HG03039 (cell line): ENCODE data around the gene ERCC6.
A peak's percentile ranks its signal among the peaks of the same experiment; 100 is the strongest.

Experiments used
- ATAC-seq: cut with Tn5 transposase; IDR thresholded peaks from one replicate; pipeline ENCODE4 v1.9.1; 2021; ENCODE audit warnings: mild to moderate bottlenecking, moderate library complexity; ENCODE audit not compliant: unreplicated experiment

ERCC6 gene

DNA sequence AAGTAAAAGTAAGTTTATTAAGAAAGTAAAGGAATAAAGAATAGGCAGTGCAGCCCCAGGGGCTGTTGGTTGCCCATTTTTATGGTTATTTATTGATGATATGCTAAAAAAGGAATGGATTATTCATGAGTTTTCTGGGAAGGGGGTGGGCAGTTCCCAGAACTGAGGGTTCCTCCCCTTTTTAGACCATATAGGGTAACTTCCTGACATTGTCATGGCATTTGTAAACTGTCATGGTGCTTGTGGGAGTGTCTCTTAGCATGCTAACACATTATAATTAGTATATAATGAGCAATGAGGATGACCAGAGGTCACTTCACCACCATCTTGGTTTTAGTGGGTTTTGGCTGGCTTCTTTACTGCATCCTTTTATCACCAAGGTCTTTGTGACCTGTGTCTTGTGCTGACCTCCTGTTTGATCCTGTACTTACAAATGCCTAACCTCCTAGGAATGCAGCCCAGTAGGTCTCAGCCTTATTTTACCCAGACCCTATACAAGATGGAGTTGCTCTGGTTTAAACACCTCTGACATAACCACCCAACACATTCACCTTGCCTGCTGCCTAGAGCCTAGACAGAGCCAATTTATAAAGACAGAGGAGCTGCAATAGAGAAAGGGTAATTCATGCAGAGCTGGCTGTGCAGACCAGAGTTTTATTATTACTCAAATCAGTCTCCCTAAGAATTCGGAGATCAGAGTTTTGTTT is 10.9 kb upstream of the ERCC6 start:
- ATAC-seq: no peak

DNA sequence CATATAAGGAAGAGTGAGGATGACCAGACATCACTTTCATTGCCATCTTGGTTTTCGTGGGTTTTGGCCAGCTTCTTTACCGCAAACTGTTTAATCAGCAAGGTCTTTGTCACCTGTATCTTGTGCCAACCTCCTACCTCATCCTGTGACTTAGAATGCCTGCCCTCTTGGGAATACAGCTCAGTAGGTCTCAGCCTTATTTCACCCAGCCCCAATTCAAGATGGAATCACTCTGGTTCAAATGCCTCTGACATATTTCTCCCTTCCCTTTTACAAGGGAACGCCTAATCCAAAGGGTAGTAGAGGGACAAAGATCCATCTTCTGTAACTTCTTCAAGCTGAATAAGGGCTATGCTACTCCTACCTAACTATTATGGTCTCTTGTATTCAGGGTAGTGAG is 4.7 kb upstream of the ERCC6 start:
- ATAC-seq: no peak

GRCh38 chr10:49542353-49542752 is 3.4 kb upstream of the ERCC6 start:
- ATAC-seq: no peak

- ATAC-seq: no peak
Observed at GRCh38 chr10:49541762-49542161, 2.8 kb upstream of the ERCC6 start.

- ATAC-seq: no peak
Observed at GRCh38 chr10:49540056-49540797, 1.3 kb upstream of the ERCC6 start.

GRCh38 chr10:49539320-49539885 is 482 bp upstream of the ERCC6 start:
- ATAC-seq: peak; percentile 5

DNA sequence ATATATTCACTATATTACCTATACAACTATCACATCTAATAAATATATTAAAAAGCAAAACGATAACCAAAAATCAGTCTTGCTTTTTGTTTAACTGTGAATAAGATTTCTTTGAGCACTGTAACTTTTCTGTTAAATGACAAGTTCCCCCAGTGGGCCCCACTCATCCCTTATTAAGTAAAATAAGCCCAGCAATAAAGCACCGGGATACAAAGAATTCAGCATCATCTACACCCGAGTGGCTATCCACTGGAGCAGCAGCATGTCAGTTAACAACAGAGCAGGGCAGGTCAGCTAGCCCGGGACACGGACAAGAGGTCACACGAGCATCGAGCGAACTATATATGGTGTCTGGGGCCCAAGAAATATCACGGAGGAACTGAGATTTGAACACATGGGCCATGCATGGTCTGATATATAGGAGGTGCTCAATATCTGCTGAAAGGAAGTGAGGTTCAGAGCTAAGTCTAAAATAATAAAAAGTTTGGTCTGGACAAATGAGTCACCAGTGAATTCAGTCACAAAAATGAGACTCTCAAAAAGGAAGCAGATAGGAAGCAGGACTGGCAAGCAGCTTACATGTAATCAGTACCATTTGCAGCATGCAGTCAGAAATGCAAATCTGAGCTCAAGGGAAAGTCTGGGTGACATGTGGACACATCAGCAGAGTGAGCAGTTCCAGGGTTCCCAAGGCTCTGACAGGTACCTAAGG is 4.1 kb downstream of the ERCC6 start:
- peak; percentile 44 for ATAC-seq

DNA sequence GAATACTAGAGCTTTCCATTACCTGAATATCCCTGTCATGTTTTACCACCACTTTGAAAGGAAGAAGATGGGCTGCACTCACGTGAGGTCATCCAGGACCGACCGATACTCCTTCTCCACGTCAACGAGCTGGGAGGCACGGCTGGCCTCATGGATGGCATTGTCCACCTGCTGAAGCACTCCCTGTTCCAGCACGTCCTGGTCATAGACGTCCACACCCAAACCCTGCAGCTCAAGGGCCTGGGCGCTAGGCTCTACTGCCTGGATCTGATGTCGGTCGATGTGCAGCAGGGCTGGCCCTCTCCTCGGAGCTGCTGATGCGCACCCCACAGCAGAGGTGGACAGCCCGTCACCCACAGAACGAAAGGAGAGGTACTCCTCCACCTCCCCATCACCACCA is 6.5 kb downstream of the ERCC6 start:
- ATAC-seq: no peak

- ATAC-seq: no peak
Observed at GRCh38 chr10:49528977-49529506, 9.9 kb downstream of the ERCC6 start.

- no peak for ATAC-seq
Observed at GRCh38 chr10:49527850-49528249, 11.1 kb downstream of the ERCC6 start.

DNA sequence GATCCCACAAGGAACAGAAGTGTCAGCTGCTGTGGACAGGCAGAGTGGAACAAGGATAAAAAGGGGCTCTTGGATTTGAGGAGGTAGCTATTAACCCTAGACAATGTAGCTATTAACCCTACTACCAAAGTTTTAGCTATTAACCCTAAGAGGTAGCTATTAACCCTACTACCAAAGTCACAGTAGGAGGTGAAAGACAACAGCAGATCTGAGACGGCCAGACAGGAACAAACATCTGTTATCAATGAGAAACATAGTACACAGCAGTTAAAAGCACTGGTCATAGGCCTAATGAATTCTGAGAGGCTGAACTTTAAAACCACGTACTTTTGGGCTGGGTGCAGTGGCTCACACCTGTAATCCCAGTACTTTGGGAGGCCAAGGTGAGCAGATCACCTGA is 11.9 kb downstream of the ERCC6 start:
- ATAC-seq: no peak

DNA sequence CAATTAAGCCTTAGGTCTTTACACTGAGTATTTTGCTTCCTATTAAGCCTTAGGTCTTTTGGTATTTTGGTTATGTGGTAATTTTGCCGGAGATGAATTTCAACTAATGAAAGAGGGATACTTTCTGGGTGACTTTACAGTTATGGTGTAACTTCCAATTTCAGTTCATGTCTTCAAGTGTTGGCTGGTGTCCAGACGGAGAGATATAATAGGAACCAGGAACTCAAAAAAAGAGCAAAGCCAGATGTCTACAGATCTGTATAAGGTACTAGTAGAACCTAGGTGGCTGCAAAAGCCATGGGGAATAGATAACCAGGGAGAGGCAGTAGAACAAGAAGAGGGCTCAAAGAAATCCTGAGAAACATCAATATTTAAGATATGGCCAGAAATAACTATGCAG is 12.3 kb downstream of the ERCC6 start:
- ATAC-seq: no peak

DNA sequence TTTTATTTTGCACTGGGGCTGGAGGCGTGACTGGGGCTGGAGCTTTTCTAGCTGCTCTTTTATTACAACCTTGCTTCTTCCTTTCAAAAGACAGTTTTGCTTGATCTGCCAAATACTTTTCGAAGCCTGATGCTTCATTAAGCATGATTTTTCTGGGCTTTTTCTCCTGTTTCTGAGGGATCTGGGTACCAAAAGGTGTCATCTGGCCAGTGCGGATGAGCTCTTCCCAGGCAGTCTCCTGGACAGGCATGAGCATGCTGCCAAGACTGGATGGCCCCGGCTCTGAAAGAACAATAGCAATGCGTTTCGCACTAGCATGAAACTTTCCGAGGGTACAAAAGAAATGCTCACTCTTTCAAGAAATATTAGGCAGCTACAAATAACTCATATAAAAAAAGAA is 14.4 kb downstream of the ERCC6 start:
- ATAC-seq: no peak

DNA sequence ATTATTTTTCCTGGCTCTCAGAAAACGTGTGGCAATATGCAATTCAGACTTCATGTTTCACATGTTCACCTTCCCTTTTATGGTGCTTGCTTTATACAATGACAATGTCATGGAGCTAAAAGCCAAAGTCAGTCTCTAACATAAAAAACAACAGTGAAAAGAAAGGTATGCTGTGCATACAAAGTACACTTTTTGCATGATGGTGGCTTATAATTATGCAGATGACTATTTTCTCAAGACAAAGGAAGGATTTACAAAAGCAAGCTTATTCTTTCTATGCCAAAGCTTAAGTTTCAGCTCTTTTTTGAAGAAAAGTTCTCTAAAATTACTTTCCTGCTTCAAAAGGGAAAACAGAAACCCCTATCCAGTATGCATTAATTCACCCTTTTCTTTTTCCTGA is 15.6 kb downstream of the ERCC6 start:
- no peak for ATAC-seq

DNA sequence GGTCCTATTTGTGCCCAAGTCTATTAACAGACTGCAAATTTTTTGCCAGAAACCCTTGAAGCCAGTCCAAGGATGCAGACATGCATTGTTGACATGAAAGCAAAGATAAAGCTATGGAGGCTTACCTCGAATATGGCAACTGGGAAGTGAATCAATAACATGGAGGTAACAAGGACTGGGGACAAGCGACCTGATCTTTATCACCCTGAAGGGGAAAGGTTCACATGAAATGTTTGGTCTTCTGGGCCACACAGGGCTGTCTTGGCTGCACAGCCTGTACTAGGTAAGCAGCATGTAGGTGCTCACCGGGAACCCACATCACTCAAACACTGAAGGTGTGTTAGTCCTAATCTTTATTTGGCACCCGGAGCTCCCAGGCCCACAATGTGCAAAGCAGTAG is 17.9 kb downstream of the ERCC6 start:
- no peak for ATAC-seq

DNA sequence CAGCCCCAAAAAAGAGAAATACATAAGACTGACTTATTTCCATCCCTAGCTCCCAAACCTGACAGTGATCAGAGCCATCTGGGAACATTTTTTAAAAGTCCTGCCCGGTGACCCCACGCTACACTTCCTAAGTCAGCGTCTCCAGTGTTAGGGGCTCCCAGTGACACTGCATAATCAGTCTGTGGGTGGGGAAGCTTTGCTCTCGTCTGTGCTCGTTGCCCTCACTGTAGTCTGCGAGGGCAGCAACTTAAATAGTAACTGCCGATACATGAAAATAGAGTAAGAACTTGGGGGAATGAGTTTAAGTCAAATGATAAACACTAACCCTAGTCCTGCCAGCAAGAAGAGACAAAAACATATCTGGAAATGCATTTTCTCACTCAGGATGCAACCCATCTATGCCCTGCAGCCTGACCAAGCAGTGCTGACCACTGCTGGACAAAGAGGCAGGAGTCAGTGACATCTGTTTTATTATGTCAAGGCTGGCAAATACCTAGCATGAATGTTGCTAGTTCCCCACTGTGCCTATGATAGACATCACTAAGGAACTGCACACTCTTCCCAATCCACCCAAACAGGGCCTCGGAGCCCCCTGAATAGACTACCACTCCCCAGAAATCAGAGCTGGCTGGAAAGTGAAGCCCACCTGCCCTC is 18.7 kb downstream of the ERCC6 start:
- no peak for ATAC-seq

GRCh38 chr10:49519717-49520116 is 19.2 kb downstream of the ERCC6 start:
- ATAC-seq: no peak

DNA sequence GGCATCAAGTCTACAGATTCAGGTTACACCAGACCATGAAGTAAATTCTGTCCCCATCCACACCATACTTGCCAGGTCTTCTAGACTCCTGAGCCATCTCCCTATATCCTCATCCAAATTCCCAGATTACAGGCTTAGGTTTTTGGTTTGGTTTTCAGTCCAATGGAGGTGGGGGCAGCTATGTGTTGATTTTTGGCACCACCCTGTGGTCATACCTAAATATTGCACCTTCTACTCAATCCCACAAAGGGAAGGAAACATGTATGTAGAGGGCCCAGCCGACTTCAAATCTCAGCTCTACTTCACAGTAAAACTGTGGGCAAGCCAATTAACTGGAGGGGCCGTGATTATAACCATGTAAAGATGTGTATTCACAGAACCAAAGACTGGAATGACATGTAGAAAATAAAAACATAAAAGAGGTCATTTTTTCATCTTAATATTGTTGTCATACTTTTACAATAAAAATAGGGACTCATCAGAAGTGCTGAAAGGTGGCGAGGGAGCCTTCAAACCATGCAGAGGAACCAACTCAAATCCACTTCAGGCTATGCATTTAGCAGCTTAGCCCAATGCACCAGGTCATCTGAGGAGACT is 19.8 kb downstream of the ERCC6 start:
- ATAC-seq: no peak

GRCh38 chr10:49518566-49518965 is 20.4 kb downstream of the ERCC6 start:
- ATAC-seq: no peak

DNA sequence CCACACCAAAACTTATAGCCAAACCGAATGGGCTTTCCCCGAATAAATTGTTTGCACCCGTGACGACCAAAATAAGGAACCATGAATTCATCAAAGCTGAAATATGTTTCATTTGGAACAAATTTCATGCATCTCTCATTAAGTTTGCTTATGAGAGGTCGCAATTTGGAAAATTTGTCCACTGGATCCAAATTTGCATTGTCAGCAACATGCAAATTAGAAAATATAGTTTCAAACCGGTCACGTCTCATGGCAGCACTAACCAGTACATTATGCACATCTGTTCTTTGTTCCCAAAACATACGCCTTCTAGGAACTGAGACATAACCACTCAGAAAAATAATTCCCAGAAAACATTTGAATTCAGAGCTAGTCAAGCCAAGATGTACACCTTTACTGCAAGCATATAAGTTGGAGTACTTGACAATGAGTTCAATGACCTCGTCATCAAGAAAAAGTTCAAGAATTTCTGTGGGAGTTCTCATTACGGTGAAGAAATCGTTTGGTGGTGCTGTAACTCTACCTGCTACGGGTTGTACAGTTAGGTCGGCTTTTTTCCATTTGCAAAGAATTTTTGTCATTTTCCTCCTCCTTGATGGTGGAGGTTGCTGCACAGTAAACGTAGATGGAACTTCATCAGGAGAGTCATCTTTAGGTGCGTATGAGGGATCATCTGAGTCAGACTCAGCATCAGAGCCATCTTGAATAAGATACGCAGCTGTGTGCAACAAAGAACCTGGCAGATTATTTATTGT is 22.5 kb downstream of the ERCC6 start:
- ATAC-seq: no peak
